Stimulated activated CD4-positive, alpha-beta T cell treated with anti-CD3 and anti-CD28 coated beads, Interleukin-12 subunit alpha, Interleukin-12 subunit beta, amount 100 ng/mL, for 4 hours (primary cell): ENCODE data around the gene P2RX3.
"Not testable (repeated sequence)": the region's sequence is repeated elsewhere in the genome, so short reads cannot be mapped to it uniquely, and the experiment has no call there.

Source experiments
- DNase-seq: peaks from one replicate; pipeline ENCODE4 v3.0.0-alpha.2; 2020

Gene P2RX3

GRCh38 chr11:57354699-57355098 is 16.5 kb downstream of the P2RX3 start:
- no peak for DNase-seq

GRCh38 chr11:57356268-57356667 is 18.1 kb downstream of the P2RX3 start:
- DNase-seq, result no peak

GRCh38 chr11:57357310-57357709 is 19.2 kb downstream of the P2RX3 start:
- DNase-seq, result no peak

- DNase-seq, result no peak
Measured at GRCh38 chr11:57357856-57358255, 19.7 kb downstream of the P2RX3 start.

- no peak for DNase-seq
Measured at GRCh38 chr11:57358543-57358961, 20.4 kb downstream of the P2RX3 start.

- DNase-seq, result no peak
Measured at GRCh38 chr11:57358991-57359390, 20.8 kb downstream of the P2RX3 start.

GRCh38 chr11:57359396-57359795 is 21.2 kb downstream of the P2RX3 start:
- no peak for DNase-seq

- DNase-seq, result no peak
Measured at GRCh38 chr11:57359896-57360690, 21.9 kb downstream of the P2RX3 start.

- DNase-seq, result no peak
Measured at GRCh38 chr11:57360991-57361390, 22.8 kb downstream of the P2RX3 start.

- not testable (repeated sequence) for DNase-seq
Measured at GRCh38 chr11:57361420-57361819, 23.3 kb downstream of the P2RX3 start.

- no peak for DNase-seq
Measured at GRCh38 chr11:57361926-57362325, 23.8 kb downstream of the P2RX3 start.

GRCh38 chr11:57363131-57364080 is 25.3 kb downstream of the P2RX3 start:
- DNase-seq, result no peak

GRCh38 chr11:57364851-57365660 is 26.9 kb downstream of the P2RX3 start:
- no peak for DNase-seq

- DNase-seq, result no peak
Measured at GRCh38 chr11:57368106-57368844, 30.1 kb downstream of the P2RX3 start.

- no peak for DNase-seq
Measured at GRCh38 chr11:57368845-57369232, 30.7 kb downstream of the P2RX3 start.

GRCh38 chr11:57370251-57370650 is 32.1 kb downstream of the P2RX3 start:
- no peak for DNase-seq

GRCh38 chr11:57370941-57371340 is 32.8 kb downstream of the P2RX3 start:
- no peak for DNase-seq

- DNase-seq, result no peak
Measured at GRCh38 chr11:57373146-57373545, 35.0 kb downstream of the P2RX3 start.

GRCh38 chr11:57374966-57375365 is 36.8 kb downstream of the P2RX3 start:
- DNase-seq, result no peak

- DNase-seq, result no peak
Measured at GRCh38 chr11:57375490-57375889, 37.3 kb downstream of the P2RX3 start.

GRCh38 chr11:57376095-57377090 is 38.2 kb downstream of the P2RX3 start:
- no peak for DNase-seq
